ENCODE data around the gene CHCHD6.

CHCHD6 gene

DNA sequence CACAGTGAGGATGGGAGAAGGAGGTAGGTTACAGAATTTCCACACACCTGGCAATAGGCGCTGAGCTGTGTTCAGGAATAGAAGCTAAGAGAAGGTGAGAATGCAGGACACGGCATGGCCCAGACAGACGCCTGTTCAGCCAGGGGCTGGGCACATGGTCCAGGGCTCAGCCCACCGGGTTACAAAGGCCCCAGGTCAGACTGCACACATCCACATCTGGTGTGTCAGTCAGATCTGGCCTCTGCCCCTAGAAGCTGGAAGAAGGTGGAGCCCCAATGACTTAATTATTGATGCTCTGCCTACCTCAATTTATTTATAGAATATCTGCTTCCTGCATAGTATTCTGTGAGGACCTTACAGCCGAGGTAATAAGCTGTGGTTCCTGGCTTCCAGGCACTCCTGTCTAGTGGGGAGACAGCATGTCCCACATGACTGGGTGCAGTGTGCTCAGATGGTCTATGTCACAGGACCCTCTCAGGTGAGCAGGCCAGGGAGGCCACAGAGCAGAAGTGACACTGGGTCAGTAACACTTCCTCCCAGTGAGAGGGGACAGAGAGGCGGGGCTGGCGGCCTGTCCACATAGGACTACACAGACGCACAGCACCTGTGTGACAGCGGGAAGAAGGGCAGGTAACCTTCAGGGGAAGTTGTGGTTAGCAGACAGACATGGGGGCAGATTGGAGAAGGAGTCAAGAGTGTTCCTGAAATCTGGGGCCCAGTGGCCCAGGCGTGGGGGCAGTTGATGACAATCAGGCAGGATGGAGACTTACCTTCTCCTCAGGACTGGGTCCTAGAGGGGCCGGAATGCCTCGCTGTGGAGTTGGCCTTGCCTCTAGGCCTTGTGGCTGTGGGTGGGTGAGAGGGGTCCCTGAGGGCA, 240.3 kb downstream of the CHCHD6 start:
- Histone ChIP-seq H2AFZ (ENCODE audit: low read depth, low read length, severe bottlenecking) (no peak overlapping the region), H3F3A (ENCODE audit: insufficient read depth) (no peaks in the 10 kb centered on the region), H3K9ac (ENCODE audit: low read length) (no peak overlapping the region), H3K27me3 (ENCODE audit: low read length) (no peaks in the 10 kb centered on the region), H3K4me2 (ENCODE audit: low read depth, low read length, poor library complexity, severe bottlenecking) (no peak overlapping the region), H3K36me3 (ENCODE audit: low read length) (no peaks in the 10 kb centered on the region), H4K20me1 (ENCODE audit: low read depth, low read length) (no peaks in the 10 kb centered on the region), H3K9me3 (ENCODE audit: insufficient read depth, low read length) (no peaks in the 10 kb centered on the region), H3K4me3 (ENCODE audit: insufficient read depth, low read length, poor library complexity, severe bottlenecking) (no peak overlapping the region), H3K27ac (ENCODE audit: low read depth, low read length) (no peak overlapping the region), H3K9me2 (replicated peaks; ENCODE audit: insufficient read depth, low read length) (no peaks in the 10 kb centered on the region), H3K79me2 (ENCODE audit: insufficient read depth, low read length) (no peaks in the 10 kb centered on the region)
- TF ChIP-seq, protein P1, sequence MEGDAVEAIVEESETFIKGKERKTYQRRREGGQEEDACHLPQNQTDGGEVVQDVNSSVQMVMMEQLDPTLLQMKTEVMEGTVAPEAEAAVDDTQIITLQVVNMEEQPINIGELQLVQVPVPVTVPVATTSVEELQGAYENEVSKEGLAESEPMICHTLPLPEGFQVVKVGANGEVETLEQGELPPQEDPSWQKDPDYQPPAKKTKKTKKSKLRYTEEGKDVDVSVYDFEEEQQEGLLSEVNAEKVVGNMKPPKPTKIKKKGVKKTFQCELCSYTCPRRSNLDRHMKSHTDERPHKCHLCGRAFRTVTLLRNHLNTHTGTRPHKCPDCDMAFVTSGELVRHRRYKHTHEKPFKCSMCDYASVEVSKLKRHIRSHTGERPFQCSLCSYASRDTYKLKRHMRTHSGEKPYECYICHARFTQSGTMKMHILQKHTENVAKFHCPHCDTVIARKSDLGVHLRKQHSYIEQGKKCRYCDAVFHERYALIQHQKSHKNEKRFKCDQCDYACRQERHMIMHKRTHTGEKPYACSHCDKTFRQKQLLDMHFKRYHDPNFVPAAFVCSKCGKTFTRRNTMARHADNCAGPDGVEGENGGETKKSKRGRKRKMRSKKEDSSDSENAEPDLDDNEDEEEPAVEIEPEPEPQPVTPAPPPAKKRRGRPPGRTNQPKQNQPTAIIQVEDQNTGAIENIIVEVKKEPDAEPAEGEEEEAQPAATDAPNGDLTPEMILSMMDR (IDR thresholded peaks at IDR 0.05; ENCODE audit: insufficient read depth, low read length, poor library complexity, severe bottlenecking): no peak
- TF ChIP-seq EZH2phosphoT487 (conservative IDR thresholded peaks at IDR 0.05; ENCODE audit: low read length): no peak

DNA sequence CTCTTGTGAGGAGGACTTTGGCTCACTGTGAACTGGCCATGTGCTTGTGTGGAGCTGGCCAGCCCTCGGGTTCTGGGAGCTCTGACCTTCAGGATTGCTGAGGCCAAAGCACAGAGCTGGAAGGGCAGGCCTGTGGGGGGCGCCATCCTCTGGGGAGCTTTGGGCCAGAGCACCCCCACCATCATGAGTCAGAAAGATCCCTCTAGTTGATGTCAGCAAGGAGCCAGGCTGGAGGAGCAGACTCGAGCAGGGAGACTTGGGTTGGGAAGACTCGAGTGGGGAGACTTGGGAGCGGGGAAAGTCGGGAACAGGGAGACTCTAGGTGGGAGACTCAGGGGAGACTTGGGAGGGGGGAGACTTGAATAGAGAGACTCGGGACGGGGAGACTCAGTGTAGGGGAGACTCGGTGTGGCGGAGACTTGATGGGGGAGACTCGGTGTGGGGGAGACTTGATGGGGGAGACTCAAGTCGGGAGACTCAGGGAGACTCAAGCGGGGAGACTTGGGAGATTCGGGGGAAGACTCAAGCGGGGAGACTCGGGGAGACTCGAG, 241.2 kb downstream of the CHCHD6 start:
- no peaks in the 10 kb centered on the region for H3K79me2 ChIP-seq (ENCODE audit: insufficient read depth, low read length)
- H3K9me2 ChIP-seq (replicated peaks; ENCODE audit: insufficient read depth, low read length): no peaks in the 10 kb centered on the region
- TF ChIP-seq, protein P1 (IDR thresholded peaks at IDR 0.05; ENCODE audit: insufficient read depth, low read length, poor library complexity, severe bottlenecking): no peak
- no peak for TF ChIP-seq EZH2phosphoT487 (conservative IDR thresholded peaks at IDR 0.05; ENCODE audit: low read length)
- no peak overlapping the region for H3K27ac ChIP-seq (ENCODE audit: low read depth, low read length)
- no peaks in the 10 kb centered on the region for H3F3A ChIP-seq (ENCODE audit: insufficient read depth)
- H3K27me3 ChIP-seq (ENCODE audit: low read length): no peaks in the 10 kb centered on the region
- H3K9me3 ChIP-seq (ENCODE audit: insufficient read depth, low read length): no peaks in the 10 kb centered on the region
- H3K9ac ChIP-seq (ENCODE audit: low read length): no peak overlapping the region
- H2AFZ ChIP-seq (ENCODE audit: low read depth, low read length, severe bottlenecking): no peak overlapping the region
- H3K4me3 ChIP-seq (ENCODE audit: insufficient read depth, low read length, poor library complexity, severe bottlenecking): no peak overlapping the region
- no peaks in the 10 kb centered on the region for H3K36me3 ChIP-seq (ENCODE audit: low read length)
- no peaks in the 10 kb centered on the region for H4K20me1 ChIP-seq (ENCODE audit: low read depth, low read length)
- no peak overlapping the region for H3K4me2 ChIP-seq (ENCODE audit: low read depth, low read length, poor library complexity, severe bottlenecking)

DNA sequence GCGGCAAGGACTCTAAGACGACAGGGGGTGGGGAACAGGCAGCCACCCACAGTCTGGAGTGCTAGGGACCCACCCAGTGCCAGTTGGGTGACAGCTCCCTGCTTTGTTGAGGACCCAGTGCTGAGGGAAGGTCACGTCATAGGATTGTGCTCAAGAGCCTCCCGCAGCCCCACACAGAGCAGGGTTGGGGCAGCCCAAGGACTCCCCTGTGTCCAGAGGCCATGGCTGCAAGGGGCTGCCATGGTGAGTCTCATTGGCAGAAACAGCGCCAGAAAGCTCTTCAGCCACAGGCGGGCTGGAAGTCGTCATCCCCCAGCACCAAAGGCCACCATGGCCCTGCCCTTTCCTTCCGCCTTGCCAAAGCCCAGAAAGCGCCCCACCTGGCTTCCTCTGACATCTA, 241.9 kb downstream of the CHCHD6 start:
- H3K27me3 ChIP-seq (ENCODE audit: low read length): no peaks in the 10 kb centered on the region
- H3K4me2 ChIP-seq (ENCODE audit: low read depth, low read length, poor library complexity, severe bottlenecking): no peak overlapping the region
- no peaks in the 10 kb centered on the region for H3K36me3 ChIP-seq (ENCODE audit: low read length)
- H3K9ac ChIP-seq (ENCODE audit: low read length): no peak overlapping the region
- no peaks in the 10 kb centered on the region for H3K79me2 ChIP-seq (ENCODE audit: insufficient read depth, low read length)
- no peak overlapping the region for H2AFZ ChIP-seq (ENCODE audit: low read depth, low read length, severe bottlenecking)
- no peaks in the 10 kb centered on the region for H4K20me1 ChIP-seq (ENCODE audit: low read depth, low read length)
- no peaks in the 10 kb centered on the region for H3F3A ChIP-seq (ENCODE audit: insufficient read depth)
- TF ChIP-seq, protein P1 (IDR thresholded peaks at IDR 0.05; ENCODE audit: insufficient read depth, low read length, poor library complexity, severe bottlenecking): no peak
- no peak for TF ChIP-seq EZH2phosphoT487 (conservative IDR thresholded peaks at IDR 0.05; ENCODE audit: low read length)
- H3K9me3 ChIP-seq (ENCODE audit: insufficient read depth, low read length): no peaks in the 10 kb centered on the region
- no peak overlapping the region for H3K27ac ChIP-seq (ENCODE audit: low read depth, low read length)
- H3K4me3 ChIP-seq (ENCODE audit: insufficient read depth, low read length, poor library complexity, severe bottlenecking): no peak overlapping the region
- H3K9me2 ChIP-seq (replicated peaks; ENCODE audit: insufficient read depth, low read length): no peaks in the 10 kb centered on the region
